Transverse colon (tissue), 4 donors: ENCODE results near the gene SLC9A1. TPM values are rescaled to one million over a fixed set of nuclear protein-coding genes. Genes with fewer than 3 reads are reported as not detected.
A peak's percentile ranks its signal among the peaks of the same experiment; 100 is the strongest.

Source experiments
- DNase-seq: peaks from one replicate; pipeline ENCODE4 v3.0.0-alpha.2; 2019
- H3K27ac ChIP-seq, 4 donors: fragments of 200-600 bp; sonication (generic); 2 replicates each; pipeline ENCODE4 v1.5.1; 2016 to 2018; ENCODE audit warnings: inconsistent platforms in 4 of 4
- H3K27me3 ChIP-seq: fragments of 200-600 bp; sonication (generic); 2 replicates; pipeline ENCODE4 v1.5.1; 2017; ENCODE audit warnings: inconsistent platforms
- H3K36me3 ChIP-seq, 4 donors: fragments of 200-600 bp; sonication (generic); 2 replicates each; pipeline ENCODE4 v1.5.1; 2017 to 2019; ENCODE audit warnings: inconsistent platforms in 4 of 4
- H3K4me1 ChIP-seq, 4 donors: fragments of 200-600 bp; sonication (generic); 2 replicates each; pipeline ENCODE4 v1.5.1; 2017 to 2020; ENCODE audit warnings: inconsistent platforms in 4 of 4
- H3K4me3 ChIP-seq, 4 donors: fragments of 200-600 bp; sonication (generic); 1 replicate in 1 of 4; 2 replicates in 3 of 4; pipeline versions ENCODE4 v1.5.1 to v1.6.1; 2017 to 2019; ENCODE audit warnings: inconsistent platforms in 4 of 4
- H3K9me3 ChIP-seq, 2 donors: fragments of 200-600 bp; sonication (generic); 2 replicates each; pipeline ENCODE4 v1.5.1; 2017 to 2019; ENCODE audit warnings: inconsistent platforms in 2 of 2
- CTCF ChIP-seq, 5 experiments: fragments of 200-600 bp in 3 of 5; fragments of 450-650 bp in 2 of 5; sonication (generic) in 3 of 5; IDR thresholded peaks; 1 replicate in 2 of 5; 2 replicates in 3 of 5; pipeline ENCODE4 v1.5.1; 2016 to 2017; ENCODE audit warnings: antibody characterized with exemption in 5 of 5, inconsistent platforms in 3 of 5, mild to moderate bottlenecking in 2 of 5, moderate library complexity in 1 of 5
- EP300 ChIP-seq: sonication (generic); formaldehyde crosslinking; IDR thresholded peaks from one replicate; pipeline ENCODE4 v1.6.1; 2017; ENCODE audit warnings: antibody characterized with exemption, low read depth
- POLR2A ChIP-seq: fragments of 450-650 bp; IDR thresholded peaks from one replicate; pipeline ENCODE4 v1.6.1; 2016; ENCODE audit warnings: antibody characterized with exemption, mild to moderate bottlenecking, moderate library complexity
- POLR2AphosphoS5 ChIP-seq, 3 donors: sonication (generic); formaldehyde crosslinking; IDR thresholded peaks; one replicate each; pipeline ENCODE4 v1.6.1; 2016; ENCODE audit warnings: antibody characterized with exemption in 3 of 3
- WGBS, 2 donors: methylation state at CpG; one replicate each; pipeline ENCODE4 v1.1.5; 2018; ENCODE audit warnings: low coverage in 1 of 2; 5-methylcytosine and 5-hydroxymethylcytosine counted together
- in situ Hi-C, 4 donors: fragments of 200-750 bp; cut with MboI; loops; one replicate each; pipeline versions ENCODE4 v1.15.0 to v1.15.1; 2017; ENCODE audit warnings: low sequenced_read_pairs in 3 of 4, low pct_ligation_motif_present in 1 of 4, low pct_unique_long_range_greater_than_20kb in 1 of 4
- intact Hi-C: fragments of 100-400 bp; cut with DNase I; formaldehyde crosslinking; loops from one replicate; pipeline ENCODE4 v1.15.1; 2023; ENCODE audit warnings: low total_unique reads
- total RNA-seq, 4 donors: library from RNA; depleted of rRNA; stranded (reverse); fragments of >200 nt; gene quantifications; one replicate each; pipeline ENCODE4 v1.1.0, GENCODE V29; 2016

SLC9A1 gene
- total RNA-seq, 4 donors from 2014 or later, result 17.9 to 140 (median 101) TPM

- H3K4me1 ChIP-seq, result peaks cover 38 to 66% (median 45%) of the 10 kb centered on the region in 4 donors
- no peaks in the 10 kb centered on the region for H3K27me3 ChIP-seq
- TF ChIP-seq CTCF (IDR thresholded peaks at IDR 0.05), result no peak
- TF ChIP-seq POLR2AphosphoS5 (IDR thresholded peaks at IDR 0.05), result peak in 1 of 3 donors; percentile 18
- TF ChIP-seq POLR2A, result no peak
- no peak for TF ChIP-seq EP300
- intact Hi-C loops, result no loop called here
- 29 to 32% methylated on average over 1 to 4 of the region's 4 CpGs for WGBS, 2 donors
- peak overlapping the region; percentile 11 to 95 (median 23) for H3K4me3 ChIP-seq
- in situ Hi-C loops, result no loop called here
- H3K27ac ChIP-seq, result peak overlapping the region; percentile 90 to 97 (median 92)
- no peaks in the 10 kb centered on the region for H3K9me3 ChIP-seq
- H3K36me3 ChIP-seq, result no peaks in the 10 kb centered on the region
- DNase-seq, result peak; percentile 47
These were observed 1.4 kb downstream of the SLC9A1 start for GRCh38 chr1:27153549-27153886.

- no peak for TF ChIP-seq EP300
- TF ChIP-seq POLR2A, result no peak
- no peak for TF ChIP-seq CTCF (IDR thresholded peaks at IDR 0.05)
- TF ChIP-seq POLR2AphosphoS5 (IDR thresholded peaks at IDR 0.05), result no peak
- H3K36me3 ChIP-seq, result no peaks in the 10 kb centered on the region
- no peaks in the 10 kb centered on the region for H3K9me3 ChIP-seq
- H3K27me3 ChIP-seq, result no peaks in the 10 kb centered on the region
- H3K4me3 ChIP-seq, result peak overlapping the region; percentile 11 to 95 (median 23)
- H3K4me1 ChIP-seq, result peaks cover 38 to 71% (median 48%) of the 10 kb centered on the region in 4 donors
- 49 to 86% methylated on average over 1 to 2 of the region's 2 CpGs for WGBS, 2 donors
- in situ Hi-C loops, result no loop called here
- H3K27ac ChIP-seq, result peak overlapping the region; percentile 90 to 97 (median 92)
- no peak for DNase-seq
- intact Hi-C loops, result no loop called here
These were observed 1.9 kb downstream of the SLC9A1 start for GRCh38 chr1:27152829-27153548.

GRCh38 chr1:27152004-27152828 lies 2.7 kb downstream of the SLC9A1 start:
- Histone ChIP-seq H3K27me3 (no peaks in the 10 kb centered on the region), H3K9me3 (no peaks in the 10 kb centered on the region), H3K27ac (peak overlapping the region; percentile 90 to 97 (median 92)), H3K36me3 (no peaks in the 10 kb centered on the region), H3K4me3 (peak overlapping the region; percentile 11 to 95 (median 23)), H3K4me1 (peaks cover 38 to 73% (median 48%) of the 10 kb centered on the region in 4 donors)
- WGBS, 2 donors, result 78 to 100% methylated on average over 1 to 6 of the region's 7 CpGs
- DNase-seq, result no peak
- intact Hi-C loops (no loop called here), in situ Hi-C loops (no loop called here)
- TF ChIP-seq EP300 (no peak), POLR2AphosphoS5 (IDR thresholded peaks at IDR 0.05) (peak in 1 of 3 donors; percentile 4)

DNA sequence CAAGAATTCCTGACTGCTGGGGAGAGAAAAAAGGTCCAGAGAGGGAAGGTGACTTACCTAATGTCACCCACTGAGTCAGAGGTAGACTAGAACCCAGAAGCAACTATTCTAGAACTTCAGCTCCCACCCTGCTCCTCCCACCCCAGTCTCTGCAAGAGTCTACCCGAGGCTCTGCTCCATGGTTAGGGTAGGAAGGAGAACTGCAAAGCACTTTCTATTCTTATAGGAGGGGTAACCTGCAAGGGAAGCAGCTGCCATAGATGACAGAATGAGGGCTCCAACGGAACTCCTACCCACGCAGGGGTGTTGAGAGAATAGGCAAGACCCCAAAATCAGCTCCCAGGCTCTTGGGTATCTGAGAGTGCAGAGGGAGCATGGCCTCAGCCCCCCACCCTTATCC lies 4.3 kb downstream of the SLC9A1 start:
- in situ Hi-C loops (no loop called here), intact Hi-C loops (no loop called here)
- 71 to 88% methylated on average over 2 to 3 of the region's 3 CpGs for WGBS, 2 donors
- TF ChIP-seq POLR2AphosphoS5 (IDR thresholded peaks at IDR 0.05), result no peak
- no peak for TF ChIP-seq POLR2A
- Histone ChIP-seq H3K9me3 (no peaks in the 10 kb centered on the region), H3K36me3 (no peaks in the 10 kb centered on the region), H3K27ac (peak overlapping the region in 3 of 4 donors; percentile 11 to 47 (median 20)), H3K4me1 (peaks cover 44 to 81% (median 53%) of the 10 kb centered on the region in 4 donors), H3K4me3 (no peak overlapping the region), H3K27me3 (no peaks in the 10 kb centered on the region)
- no peak for DNase-seq

DNA sequence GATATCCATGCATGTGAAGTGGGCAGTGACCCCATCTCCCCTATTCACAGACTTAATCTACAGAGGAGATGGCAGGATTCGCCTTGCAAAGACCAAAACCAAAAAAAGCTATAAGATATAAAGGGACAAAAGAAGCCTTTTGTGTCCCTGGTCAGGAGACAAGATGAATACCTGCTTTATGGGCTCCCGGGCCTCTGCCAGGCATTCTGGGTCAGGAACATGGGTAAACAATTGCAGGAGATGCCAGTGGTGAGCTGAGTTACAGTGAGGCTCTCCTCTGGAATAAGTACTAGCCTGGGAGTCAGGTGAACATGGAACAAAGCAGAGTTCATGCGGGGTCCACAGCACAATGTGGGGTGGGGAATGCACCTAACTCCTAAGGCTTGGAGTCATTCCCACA lies 4.7 kb downstream of the SLC9A1 start:
- 74 to 78% methylated on average over 3 of the region's 3 CpGs for WGBS, 2 donors
- intact Hi-C loops, result no loop called here
- in situ Hi-C loops, result no loop called here
- H3K36me3 ChIP-seq, result no peaks in the 10 kb centered on the region
- DNase-seq, result no peak
- peaks cover 45 to 83% (median 55%) of the 10 kb centered on the region in 4 donors for H3K4me1 ChIP-seq
- peak overlapping the region in 3 of 4 donors; percentile 20 to 47 (median 43) for H3K27ac ChIP-seq
- H3K27me3 ChIP-seq, result no peaks in the 10 kb centered on the region
- H3K9me3 ChIP-seq, result no peaks in the 10 kb centered on the region
- no peak for TF ChIP-seq POLR2AphosphoS5 (IDR thresholded peaks at IDR 0.05)
- TF ChIP-seq POLR2A, result no peak
- TF ChIP-seq CTCF (IDR thresholded peaks at IDR 0.05), result no peak
- no peak for TF ChIP-seq EP300
- H3K4me3 ChIP-seq, result no peak overlapping the region
